HG03354 (cell line): Measurements from ENCODE around the gene CLEC4G.
A peak's percentile ranks its signal among the peaks of the same experiment; 100 is the strongest.

Source experiments
- ATAC-seq: cut with Tn5 transposase; IDR thresholded peaks from one replicate; pipeline ENCODE4 v1.9.1; 2021; ENCODE audit warnings: mild to moderate bottlenecking; ENCODE audit not compliant: unreplicated experiment, poor library complexity, severe bottlenecking

CLEC4G gene

DNA sequence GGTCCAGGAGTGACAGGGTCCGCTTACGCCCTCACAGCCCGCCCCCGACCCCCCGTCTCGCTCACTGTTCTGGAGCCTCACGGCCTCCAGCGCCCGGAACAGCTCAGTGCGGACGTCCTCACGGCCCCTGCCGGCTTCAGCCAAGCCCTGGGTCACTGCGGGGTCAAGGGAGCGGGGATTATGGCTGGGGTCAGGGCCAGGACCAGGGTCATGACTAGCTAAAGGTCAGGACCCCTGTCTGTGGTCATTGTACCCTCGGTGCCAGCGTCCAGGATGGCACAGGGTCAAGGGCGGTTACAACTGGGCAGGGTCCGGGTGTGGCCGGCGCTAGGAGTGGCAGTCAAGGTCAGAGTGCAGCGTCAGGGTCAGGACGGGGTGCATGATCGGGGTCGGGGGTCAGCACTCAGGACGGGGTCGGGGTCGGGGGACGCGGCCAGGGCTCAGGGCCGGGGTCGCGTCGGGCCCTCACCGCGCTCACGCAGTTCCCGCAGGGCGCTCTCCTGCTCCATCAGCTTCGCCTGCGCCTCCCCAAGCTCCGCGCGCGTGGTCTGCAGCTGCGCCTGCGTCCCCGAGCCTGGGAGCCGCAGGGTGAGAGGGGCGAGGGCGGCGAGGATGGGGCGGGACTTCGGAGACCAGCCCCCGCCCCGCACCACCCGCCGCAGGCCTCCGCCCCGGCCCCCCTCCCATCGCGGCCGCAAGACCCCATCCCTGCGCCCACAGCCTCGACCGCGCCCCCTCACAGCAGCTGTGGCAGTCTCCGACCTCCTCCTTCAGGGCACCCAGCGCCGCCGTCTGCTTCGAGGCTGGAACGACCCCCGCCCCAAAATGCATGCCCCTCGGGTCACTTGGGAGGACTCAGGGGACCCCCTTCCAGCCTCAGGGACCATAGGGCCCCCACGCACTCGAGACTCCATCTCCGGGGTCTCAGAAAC lies 1.4 kb downstream of the CLEC4G start:
- no peak for ATAC-seq

DNA sequence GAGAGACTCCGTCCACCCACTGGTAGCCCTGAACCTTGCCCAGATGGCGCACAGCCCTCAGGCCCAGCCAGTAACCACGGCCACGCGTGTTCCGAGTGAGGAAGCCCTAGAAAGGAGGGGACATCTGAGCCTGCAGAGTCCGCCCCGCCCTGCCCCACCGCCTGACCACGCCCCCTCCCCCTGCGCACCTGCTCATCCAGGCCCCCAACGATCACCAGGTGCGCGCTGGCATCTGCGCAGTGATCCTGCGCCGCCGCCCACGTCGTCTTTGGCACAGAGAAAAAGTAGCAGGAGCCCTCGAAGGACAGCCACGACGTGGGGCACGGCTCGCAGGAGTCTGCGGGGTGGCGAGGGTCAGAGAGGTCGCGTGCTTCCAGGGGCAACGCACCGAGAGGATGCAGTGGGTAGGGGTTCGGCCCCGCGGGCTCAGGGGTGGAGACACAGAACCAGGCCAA lies 2.1 kb downstream of the CLEC4G start:
- ATAC-seq, result no peak

DNA sequence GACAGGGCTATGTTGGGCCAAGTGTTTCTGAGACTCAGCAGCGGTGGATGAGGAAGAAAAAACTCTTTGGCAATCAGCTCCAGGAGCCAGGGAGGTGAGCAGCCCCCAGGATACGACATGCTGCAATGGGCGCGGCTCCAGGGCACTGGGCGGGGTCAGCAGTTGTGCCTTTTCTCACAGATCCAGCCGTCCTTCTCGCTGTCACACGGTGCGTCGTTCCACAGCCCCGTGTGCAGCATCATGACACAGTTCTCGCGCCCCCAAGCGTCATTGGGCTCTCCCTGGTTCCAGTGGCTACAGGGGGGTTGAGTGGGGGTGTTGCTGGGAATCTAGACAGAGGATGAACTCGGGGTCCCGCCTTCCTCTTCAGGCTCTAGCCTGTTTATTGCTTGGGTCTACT lies 2.7 kb downstream of the CLEC4G start:
- no peak for ATAC-seq

DNA sequence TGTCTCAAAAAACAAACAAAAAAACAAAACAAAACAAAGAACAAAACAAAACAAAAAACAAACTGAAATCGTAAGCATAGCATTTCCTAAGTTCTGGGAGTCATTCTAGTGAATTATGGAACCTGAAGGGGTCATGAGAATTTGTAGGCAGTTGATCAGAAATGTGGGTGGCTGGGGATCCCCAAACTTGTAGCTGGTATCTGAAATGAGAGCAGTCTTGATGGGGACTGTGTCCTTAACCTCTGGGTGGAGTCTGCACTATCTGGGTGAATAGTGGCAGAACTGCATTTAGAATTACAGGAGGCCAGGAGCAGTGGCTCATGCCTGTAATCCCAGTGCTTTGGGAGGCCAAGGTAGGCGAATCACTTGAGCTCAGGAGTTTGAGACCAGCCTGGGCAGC lies 6.1 kb downstream of the CLEC4G start:
- no peak for ATAC-seq

DNA sequence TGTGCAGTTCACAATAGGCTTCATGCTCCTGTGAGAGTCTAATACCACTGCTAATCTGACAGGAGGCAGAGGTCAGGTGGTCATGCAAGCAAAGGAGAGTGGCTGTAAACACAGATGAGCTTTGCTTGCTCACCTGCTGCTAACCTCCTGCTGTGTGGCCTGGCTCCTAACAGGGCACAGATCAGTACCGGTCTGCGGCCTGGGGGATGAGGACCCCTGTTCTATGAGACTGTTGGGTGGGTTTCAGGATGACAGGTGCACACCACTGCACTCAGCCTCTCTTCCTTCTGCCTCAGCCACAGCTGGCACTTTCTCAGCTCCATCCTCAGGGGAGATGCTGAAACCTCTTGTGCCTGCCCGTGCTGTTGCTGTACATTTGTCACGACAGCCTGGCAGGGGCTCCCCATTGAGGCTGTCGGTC lies 9.7 kb downstream of the CLEC4G start:
- peak; percentile 73 for ATAC-seq

DNA sequence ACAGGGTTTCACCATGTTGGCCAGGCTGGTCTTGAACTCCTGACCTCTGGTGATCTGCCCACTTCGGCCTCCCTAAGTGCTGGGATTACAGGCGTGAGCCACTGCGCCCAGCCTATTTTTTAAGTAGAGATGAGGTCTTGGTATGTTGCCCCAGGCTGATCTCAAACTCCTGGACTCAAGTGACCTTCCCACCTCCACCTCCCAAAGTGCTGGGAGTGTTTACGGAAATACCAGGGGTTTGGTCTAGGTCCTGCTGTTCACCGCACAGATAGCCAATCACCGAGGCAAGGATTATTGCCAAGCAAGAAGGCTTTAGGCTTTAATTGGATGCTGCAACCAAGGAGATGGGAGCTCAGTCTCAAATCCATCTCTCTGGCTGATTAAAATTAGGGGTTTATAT lies 11.6 kb downstream of the CLEC4G start:
- ATAC-seq, result no peak

DNA sequence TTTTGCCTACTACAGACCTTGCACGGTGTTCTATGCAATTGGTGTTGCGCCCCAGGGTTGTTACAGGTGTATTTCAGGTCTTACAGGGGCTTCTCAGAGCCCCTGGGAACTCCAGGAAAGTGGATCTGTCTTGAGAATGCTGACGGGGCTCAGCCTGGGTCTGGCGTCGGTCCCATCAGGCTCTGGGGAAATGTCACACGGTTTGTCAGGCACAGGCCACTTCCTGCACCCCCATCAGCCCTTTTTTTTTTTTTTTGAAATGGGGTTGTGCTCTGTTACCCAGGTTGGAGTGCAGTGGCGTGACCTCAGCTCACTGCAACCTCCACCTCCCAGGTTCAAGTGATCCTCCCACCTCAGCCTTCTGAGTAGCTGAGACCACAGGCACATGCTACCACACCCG lies 13.2 kb downstream of the CLEC4G start:
- no peak for ATAC-seq

DNA sequence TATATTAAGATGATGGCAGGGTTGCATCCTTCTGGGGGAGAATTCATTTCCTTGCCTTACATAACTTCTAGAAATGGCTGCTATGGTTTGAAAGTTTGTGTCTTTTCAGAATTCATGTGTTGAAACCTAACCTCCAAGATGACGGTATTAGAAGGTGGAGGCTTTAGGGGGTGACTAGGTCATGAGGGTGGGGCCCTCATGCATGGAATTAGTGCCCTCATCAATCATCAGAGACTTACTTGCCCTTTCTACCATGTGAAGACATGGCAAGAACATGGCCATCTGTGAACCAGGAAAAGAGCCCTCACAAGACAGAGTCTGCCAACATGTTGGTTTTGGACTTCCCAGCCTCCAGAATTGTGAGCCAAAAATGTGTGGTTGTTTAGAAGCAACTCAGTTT lies 15.1 kb downstream of the CLEC4G start:
- no peak for ATAC-seq

DNA sequence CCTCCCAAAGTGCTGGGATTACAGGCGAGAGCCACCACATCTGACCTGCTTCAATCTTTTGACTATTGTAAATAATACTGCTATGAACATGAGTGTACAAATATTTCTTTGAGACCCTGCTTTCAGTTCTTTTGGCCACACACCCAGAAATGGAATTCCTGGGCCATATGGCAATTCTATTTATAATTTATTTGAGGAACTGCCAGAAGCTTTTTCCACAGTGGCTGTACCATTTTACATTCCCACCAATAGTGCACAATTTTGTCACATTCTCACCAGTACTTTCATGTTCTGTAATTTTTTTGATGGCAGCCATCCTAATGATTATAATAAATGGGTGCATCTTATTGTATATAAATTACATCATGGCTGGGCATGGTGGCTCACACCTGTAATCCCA lies 16.2 kb downstream of the CLEC4G start:
- no peak for ATAC-seq

DNA sequence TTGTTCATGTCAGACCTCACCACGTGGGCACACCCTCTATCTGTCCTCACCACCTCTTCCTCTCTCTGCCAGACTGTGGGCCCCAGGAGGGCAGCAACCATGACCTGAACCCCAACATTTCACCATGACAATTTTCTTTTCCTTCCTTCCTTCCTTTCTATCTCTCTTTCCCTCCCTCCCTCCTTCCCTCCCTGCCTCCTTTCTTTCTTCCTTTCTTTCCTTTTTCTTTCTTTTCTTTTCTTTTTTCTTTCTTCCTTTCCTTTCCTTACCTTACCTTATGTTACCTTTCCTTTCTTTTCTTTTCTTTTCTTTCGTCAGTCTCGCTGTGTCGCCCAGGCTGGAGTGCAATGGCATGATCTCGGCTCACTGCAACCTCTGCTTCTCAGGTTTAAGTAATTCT lies 21.3 kb downstream of the CLEC4G start:
- ATAC-seq, result no peak

DNA sequence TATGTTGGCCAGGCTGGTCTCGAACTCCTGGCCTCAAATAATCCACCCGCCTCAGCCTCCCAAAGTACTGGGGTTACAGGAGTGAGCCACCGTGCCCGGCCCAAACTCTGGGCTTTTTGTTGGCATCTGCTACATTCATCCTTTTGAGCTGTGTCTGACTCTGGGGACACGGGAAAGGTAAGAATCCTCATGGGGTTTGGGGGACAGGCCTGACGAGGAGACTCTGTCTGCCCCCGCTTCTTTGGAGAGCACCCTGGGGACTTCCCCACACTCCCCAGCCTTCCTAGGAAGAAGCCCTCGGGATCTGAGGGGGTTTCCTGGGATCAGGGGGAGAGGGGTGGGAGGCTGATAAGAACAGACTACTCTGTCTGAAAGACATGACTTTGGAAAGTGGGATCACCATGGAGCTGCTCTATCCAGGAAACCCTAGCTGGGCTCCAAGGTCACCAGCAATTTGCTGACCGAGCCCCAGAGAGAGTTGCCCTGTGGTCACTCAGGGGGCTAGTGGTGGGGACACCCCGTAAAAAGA lies 21.9 kb downstream of the CLEC4G start:
- ATAC-seq, result no peak

DNA sequence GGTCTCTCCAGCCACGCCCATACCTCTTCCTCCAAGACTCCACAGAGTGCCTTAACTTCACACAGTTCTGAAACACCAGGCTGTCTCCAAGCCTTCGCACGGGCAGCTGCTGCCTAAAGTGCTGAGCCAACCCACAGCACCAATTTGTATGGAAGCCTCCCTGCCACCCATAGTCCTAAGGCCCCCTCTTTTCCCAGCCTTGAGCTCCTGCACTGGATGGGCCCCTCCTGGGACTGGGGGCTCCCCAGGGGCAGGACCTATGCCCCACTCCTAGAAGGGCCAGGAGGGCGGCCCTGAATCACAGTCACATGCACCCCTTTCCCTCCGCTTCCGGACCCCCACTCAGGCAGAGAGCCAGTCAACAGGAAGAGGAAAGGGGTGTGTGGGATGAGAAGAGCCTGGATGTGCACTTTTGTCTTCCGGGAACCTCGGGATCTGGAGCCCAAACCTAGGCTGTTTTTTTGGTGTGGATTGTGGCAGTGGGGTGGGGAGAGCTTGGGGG lies 24.9 kb downstream of the CLEC4G start:
- no peak for ATAC-seq

DNA sequence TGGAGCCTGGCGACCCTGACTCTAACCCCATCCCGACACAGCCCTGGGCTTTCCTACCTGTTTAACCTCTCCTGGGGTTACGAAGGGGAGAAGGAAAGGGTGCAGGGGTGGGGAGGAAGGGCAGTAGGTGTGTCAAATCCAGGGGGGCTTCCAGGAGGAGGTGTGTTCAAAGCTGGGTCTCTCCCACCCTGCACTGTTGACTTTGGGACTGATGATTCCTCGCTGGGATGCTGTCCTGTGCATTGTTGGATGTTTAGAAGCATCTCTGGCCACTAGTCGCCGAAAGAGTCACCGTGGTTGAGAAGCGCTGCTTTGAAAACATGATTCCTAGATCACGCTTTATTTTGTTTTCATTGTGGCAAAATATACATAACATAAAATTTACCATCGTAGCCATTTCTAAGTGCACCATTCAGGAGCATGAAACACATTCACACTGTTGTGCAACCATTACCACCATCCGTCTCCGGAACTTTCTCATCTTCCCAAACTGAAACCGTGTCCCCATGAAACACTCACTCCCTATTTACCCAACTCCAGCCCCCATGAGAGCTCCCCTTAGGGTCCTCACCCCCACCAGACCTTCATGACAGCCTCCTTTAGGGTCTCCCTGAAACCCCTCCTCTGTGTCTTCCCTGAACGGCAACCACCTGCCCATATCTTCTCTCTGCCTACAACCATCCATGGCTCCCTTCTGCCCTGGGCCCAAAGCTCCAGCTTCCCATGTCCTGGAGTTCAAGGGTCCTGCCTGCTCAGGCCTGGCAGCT lies 25.5 kb downstream of the CLEC4G start:
- ATAC-seq, result no peak

DNA sequence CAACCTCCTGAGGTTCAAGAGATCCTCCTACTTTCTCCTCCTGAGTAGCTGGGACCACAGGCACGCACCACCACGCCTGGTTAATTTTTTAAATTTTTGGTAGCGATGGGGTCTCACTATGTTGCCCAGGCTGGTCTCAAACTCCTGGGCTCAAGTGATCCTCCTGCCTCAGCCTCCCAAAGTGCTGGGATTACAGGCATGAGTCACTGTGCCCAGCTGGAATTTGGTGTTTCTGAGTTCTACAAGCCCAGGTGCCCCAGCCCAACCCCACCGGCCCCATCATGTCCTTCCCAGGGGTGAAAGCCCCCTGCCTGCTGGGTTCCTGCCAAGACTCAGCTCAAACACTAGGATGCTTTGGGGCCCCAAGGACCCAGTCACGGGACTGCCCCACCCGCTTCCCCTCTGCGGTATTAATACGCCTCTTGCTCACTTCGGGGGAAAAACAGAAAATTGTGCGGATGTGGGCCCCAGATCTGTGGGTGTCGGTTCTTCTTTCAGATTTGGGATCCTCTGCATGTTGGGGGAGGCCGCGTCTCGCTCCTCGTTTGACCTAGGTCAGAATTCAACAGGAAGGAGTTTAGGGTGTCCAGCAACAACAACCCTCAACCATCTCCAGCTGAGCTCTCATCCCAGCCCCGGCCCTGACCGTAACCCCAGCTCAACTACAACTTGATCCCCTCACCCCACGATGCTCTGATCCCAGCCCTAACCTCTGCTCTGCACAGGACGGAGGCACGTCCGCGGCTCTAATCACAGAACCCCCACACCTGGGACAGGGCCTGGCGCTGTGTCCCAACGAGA lies 26.3 kb downstream of the CLEC4G start:
- ATAC-seq, result peak; percentile 55

DNA sequence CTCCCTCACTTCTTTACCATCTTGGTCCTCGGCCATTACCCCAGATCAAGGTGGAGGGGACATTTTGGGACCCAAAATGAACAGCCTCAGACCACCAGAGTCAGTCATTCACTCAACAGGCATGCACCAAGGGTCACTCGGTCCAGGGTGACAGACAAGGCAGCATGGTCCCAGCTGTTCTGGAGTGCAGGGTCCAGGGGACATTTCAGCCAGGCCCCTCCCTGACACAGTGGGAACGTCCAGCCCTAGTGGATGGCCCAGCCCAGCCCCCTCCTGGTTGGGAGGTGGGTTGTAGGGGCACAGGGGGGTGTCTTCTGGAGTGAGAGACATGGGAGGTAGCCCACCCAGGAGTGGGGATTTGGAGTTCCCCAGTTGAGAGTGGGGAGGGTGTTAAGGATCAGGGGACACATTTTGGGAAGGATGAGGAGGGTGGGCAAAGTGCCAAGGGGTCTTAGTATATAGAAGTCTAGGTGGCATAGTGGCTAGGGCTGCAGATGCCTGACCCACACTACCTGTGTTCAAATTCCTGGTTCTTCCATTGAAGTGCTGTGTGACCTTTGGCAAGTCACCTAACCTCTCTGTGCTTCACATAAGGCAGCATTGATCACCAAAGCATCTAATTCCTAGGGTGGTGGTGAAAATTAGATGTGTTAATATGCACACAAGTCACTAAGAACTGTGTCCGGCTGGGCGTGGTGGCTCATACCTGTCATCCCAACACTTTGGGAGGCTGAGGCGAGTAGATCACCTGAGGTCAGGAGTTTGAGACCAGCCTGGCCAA lies 27.4 kb downstream of the CLEC4G start:
- ATAC-seq, result no peak

DNA sequence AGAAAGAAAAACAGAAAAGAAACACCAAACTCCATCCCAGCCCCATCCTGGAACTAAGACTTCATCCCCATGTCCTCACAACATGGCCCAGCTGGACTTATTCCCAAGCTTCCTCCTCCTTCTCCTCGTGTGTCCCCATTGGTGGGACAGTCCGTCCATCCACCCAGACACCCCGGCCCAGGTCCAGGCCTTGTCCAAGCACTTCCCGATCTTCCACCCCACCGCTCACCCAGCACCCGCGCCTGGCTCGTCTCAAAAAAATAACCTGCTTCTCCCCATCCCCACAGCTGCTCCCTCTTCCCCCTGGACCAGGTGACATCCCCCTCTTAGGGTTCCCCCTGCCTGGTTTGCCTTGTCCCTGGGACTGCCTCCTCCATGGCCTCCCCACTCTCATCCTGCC lies 28.6 kb downstream of the CLEC4G start:
- ATAC-seq, result no peak

DNA sequence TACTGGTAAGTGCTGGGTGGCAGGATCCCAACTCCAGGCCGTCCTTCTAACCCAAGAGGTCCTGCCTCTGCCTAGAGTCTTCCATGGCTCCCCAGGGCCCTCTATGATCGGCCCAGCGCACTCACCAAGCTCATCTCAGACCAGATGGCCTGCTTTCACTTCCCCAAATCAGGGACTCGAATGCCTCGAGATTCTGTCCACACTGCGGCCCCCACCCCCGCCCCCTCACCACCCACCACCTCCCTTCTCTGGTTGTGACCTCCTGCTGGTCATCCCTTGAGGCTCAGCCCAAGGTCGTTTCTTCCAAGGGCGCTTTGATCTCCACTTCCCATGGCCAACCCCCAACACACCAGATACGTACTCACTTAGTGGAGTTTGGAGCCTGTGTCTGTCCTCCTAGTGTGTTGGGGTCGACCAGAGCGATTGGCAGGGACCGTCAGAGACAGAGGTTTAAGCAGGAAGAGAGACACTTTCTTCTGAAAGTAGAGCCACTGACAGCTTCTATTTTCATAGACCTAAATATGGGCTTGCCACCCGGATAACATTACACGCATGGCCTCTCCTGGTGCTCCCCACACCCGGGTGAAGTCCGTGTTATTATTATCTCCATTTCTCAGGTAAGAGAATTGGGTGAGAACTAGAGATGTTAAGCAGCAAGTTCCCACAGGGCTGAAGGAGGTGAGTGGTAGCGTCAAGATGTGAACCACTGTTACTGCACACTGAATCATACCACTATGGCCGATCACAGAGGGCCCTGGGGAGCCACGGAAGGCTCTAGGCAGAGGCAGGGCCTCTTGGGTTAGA lies 30.1 kb downstream of the CLEC4G start, which contains the start of gene FCER2:
FCER2 (minus strand) TSS at position 478 of the 804 bp plus-strand sequence. CDS start 2,371 bp downstream, outside the sequence.
- ATAC-seq, result peak; percentile 56

DNA sequence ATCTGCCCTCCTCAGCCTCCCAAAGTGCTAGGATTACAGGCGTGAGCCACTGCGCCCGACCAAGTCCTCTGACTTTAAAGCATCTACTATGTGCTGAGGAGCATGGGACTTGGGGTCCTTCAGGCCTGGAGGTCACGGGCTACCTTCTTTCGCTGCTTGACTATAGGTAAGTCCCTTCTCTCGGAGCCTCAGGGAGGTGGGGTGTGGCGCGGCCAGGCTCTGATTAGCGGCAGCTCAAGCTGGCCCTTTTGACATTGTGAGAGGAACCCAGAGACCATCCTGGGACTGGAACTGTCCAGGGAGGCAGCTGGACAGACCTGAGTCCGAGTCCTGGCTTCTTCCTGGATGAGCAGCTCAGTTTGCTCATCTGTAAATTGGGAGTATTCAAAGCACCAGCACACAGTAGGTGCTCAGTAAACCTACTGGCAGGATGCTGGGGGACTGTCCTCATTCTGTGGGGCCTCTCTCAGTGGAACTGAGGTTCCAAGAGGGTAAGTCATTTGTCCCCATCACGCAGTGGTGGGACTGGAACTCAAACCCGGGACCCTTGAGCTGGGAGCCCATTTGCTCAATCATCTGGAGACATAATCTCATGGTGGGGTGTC lies 30.8 kb downstream of the CLEC4G start:
- ATAC-seq, result no peak
